GM12878 (cell line): ENCODE measurements around the gene PGAP3. TPM values are rescaled to one million over a fixed set of nuclear protein-coding genes. Genes with fewer than 3 reads are reported as not detected.

ENCODE experiments used
- ATAC-seq: fragments of 200-7000 bp; cut with Tn5 transposase; 3 replicates; pipeline ENCODE4 v1.9.1; 2020; ENCODE audit warnings: mild to moderate bottlenecking, moderate library complexity
- BruUV-seq: library from RNA; stranded (reverse); fragments of 400-500 nt; replicated peaks from 2 replicates; lab custom pipeline; 2021; lab: Mats Ljungman, UMichigan
- CTCF ChIA-PET: fragments of 300-600 bp; sonication (Branson Sonifier 250); formaldehyde crosslinking; extraction: SDS; loops from one replicate; lab custom pipeline; 2021; ENCODE audit warnings: inconsistent platforms; lab: Yijun Ruan, JAX
- POLR2A ChIA-PET: fragments of 350-600 bp; formaldehyde crosslinking; extraction: SDS; loops from one replicate; lab custom pipeline; 2021; ENCODE audit warnings: inconsistent platforms; lab: Charles Lee
- RAD21 ChIA-PET: fragments of 300-600 bp; sonication (Branson Sonifier 250); formaldehyde crosslinking; loops from one replicate; lab custom pipeline; 2023; ENCODE audit warnings: antibody characterized with exemption; ENCODE audit not compliant: unreplicated experiment; lab: Charles Lee
- SMC1A ChIA-PET: fragments of 300-600 bp; sonication (Branson Sonifier 250); formaldehyde crosslinking; loops from one replicate; lab custom pipeline; 2023; ENCODE audit not compliant: unreplicated experiment, uncharacterized antibody; lab: Charles Lee
- DNase-seq: peaks from one replicate; pipeline ENCODE4 v3.0.0-alpha.2; 2011; ENCODE audit warnings: low read depth, low spot score
- FAIRE-seq: peaks from 3 replicates; lab custom pipeline; 2011; peaks lifted over from hg19 to GRCh38; lab: Jason Lieb, UNC
- H2AFZ ChIP-seq: 2 replicates; pipeline ENCODE4 v1.6.0; 2011; ENCODE audit warnings: low read depth, low read length, control low read depth; ENCODE audit not compliant: control insufficient read depth
- H3K27ac ChIP-seq: 2 replicates; pipeline ENCODE4 v1.5.1; 2011; ENCODE audit warnings: control low read depth; ENCODE audit not compliant: control insufficient read depth, insufficient read depth
- H3K27me3 ChIP-seq, 2 experiments: replicated peaks in 1 of 2; 2 replicates each; pipeline versions ENCODE4 v1.6.0 to v1.6.1; 2011; ENCODE audit warnings: low read length in 1 of 2; ENCODE audit not compliant: control insufficient read depth in 2 of 2, insufficient read depth in 2 of 2
- H3K36me3 ChIP-seq, 2 experiments: 2 replicates each; pipeline ENCODE4 v1.5.1; 2011; ENCODE audit warnings: low read length in 1 of 2; ENCODE audit not compliant: control insufficient read depth in 2 of 2, insufficient read depth in 2 of 2
- H3K4me1 ChIP-seq: 2 replicates; pipeline ENCODE4 v1.6.1; 2011; ENCODE audit warnings: mild to moderate bottlenecking, low read length, moderate library complexity, mixed read lengths; ENCODE audit not compliant: control insufficient read depth, insufficient read depth
- H3K4me2 ChIP-seq: 2 replicates; pipeline ENCODE4 v1.6.0; 2011; ENCODE audit warnings: control low read depth; ENCODE audit not compliant: control insufficient read depth, insufficient read depth
- H3K4me3 ChIP-seq: fragments of 200-600 bp; sonication (generic); 2 replicates; pipeline ENCODE4 v1.5.1; 2016
- H3K79me2 ChIP-seq: 2 replicates; pipeline ENCODE4 v1.6.0; 2011; ENCODE audit warnings: low read length; ENCODE audit not compliant: control insufficient read depth, insufficient read depth
- H3K9ac ChIP-seq: 2 replicates; pipeline ENCODE4 v1.8.0; 2011; ENCODE audit warnings: low read length, control low read depth, mixed read lengths; ENCODE audit not compliant: control insufficient read depth, insufficient read depth
- H3K9me3 ChIP-seq: replicated peaks from 3 replicates; pipeline ENCODE4 v1.5.1; 2011; ENCODE audit warnings: mild to moderate bottlenecking, low read length; ENCODE audit not compliant: control insufficient read depth, insufficient read depth
- H4K20me1 ChIP-seq: 2 replicates; pipeline ENCODE4 v1.6.0; 2011; ENCODE audit not compliant: control insufficient read depth, insufficient read depth
- CHD1 ChIP-seq: IDR thresholded peaks from 2 replicates; pipeline ENCODE4 v1.6.1; 2012; ENCODE audit warnings: low read depth, low read length, improper control_type of control experiment
- CHD2 ChIP-seq: IDR thresholded peaks from 2 replicates; pipeline ENCODE4 v1.6.1; 2011; ENCODE audit warnings: low read depth, low read length, improper control_type of control experiment, borderline replicate concordance
- CREB1 ChIP-seq: IDR thresholded peaks from 2 replicates; pipeline ENCODE4 v1.6.1; 2012; ENCODE audit warnings: low read depth, mild to moderate bottlenecking, inconsistent platforms
- DPF2 ChIP-seq: fragments of 450-650 bp; IDR thresholded peaks from 2 replicates; pipeline ENCODE4 v1.6.1; 2017; ENCODE audit warnings: mild to moderate bottlenecking
- EZH2 ChIP-seq: IDR thresholded peaks from 2 replicates; pipeline ENCODE4 v1.6.1; 2012; ENCODE audit warnings: low read depth, mild to moderate bottlenecking, control low read depth, inconsistent platforms, low read length, borderline replicate concordance; ENCODE audit not compliant: control insufficient read depth
- HDAC2 ChIP-seq: fragments of 200-600 bp; sonication (generic); IDR thresholded peaks from 2 replicates; pipeline ENCODE4 v1.6.1; 2017
- HDAC6 ChIP-seq: fragments of 200-600 bp; sonication (generic); IDR thresholded peaks from one replicate; pipeline ENCODE4 v1.8.0; 2017; ENCODE audit warnings: antibody characterized with exemption; ENCODE audit not compliant: unreplicated experiment
- NFYA ChIP-seq: IDR thresholded peaks from 2 replicates; pipeline ENCODE4 v1.6.1; 2011; ENCODE audit warnings: low read depth, mild to moderate bottlenecking, low read length, improper control_type of control experiment, borderline replicate concordance
- NR2C2 ChIP-seq: IDR thresholded peaks from 2 replicates; pipeline ENCODE4 v1.6.1; 2011; ENCODE audit warnings: borderline replicate concordance, low read depth; ENCODE audit not compliant: control insufficient read depth, insufficient read length
- PAX5 ChIP-seq: IDR thresholded peaks from 2 replicates; pipeline ENCODE4 v1.6.1; 2011; ENCODE audit warnings: low read depth, low read length, borderline replicate concordance
- PML ChIP-seq: IDR thresholded peaks from 2 replicates; pipeline ENCODE4 v1.6.1; 2012; ENCODE audit warnings: low read length, inconsistent platforms
- ZNF207 ChIP-seq: fragments of 450-650 bp; IDR thresholded peaks from 2 replicates; pipeline ENCODE4 v1.6.1; 2014; ENCODE audit warnings: antibody characterized with exemption, mild to moderate bottlenecking, borderline replicate concordance
- WGBS: methylation state at CpG from one replicate; pipeline ENCODE4 v1.1.6; 2016; ENCODE audit warnings: low lambda C conversion rate; ENCODE audit not compliant: insufficient replicate concordance, insufficient coverage; ENCODE audit errors: missing lambda C conversion rate; 5-methylcytosine and 5-hydroxymethylcytosine counted together
- in situ Hi-C: fragments of 300-500 bp; cut with MboI; formaldehyde crosslinking; loops from 9 replicates; pipeline ENCODE4 v1.14.3; 2018; ENCODE audit warnings: mixed read lengths
- intact Hi-C: fragments of 100-400 bp; cut with micrococcal nuclease; formaldehyde crosslinking; loops from one replicate; pipeline ENCODE4 v1.14.2; 2022; ENCODE audit not compliant: unreplicated experiment
- polyA plus RNA-seq, 11 experiments: library from polyadenylated mRNA; depleted of rRNA in 4 of 11; unstranded in 6 of 11; stranded (reverse) in 5 of 11; fragments of >200 nt; fragmentation: Nextera tagmentation in 4 of 11; fragmentation: Illumina TruSeq in 1 of 11; extraction: Ambion mirVana in 4 of 11; extraction: Trizol in 1 of 11; gene quantifications; 1 replicate in 1 of 11; 2 replicates in 10 of 11; pipeline versions ENCODE4 v1.2.1 to v1.2.3, GENCODE V29; 2011 to 2016; ENCODE audit warnings: inconsistent platforms in 2 of 11, missing spikeins in 2 of 11, low read depth in 1 of 11
- total RNA-seq, 4 experiments: library from RNA; depleted of rRNA in 3 of 4; stranded (reverse); fragments of >200 nt in 3 of 4; fragmentation: Illumina TruSeq in 1 of 4; extraction: Trizol in 1 of 4; gene quantifications; 2 replicates each; pipeline versions ENCODE4 v1.2.1 to v1.2.3, GENCODE V29; 2013 to 2021

PGAP3 gene
- total and polyA plus RNA-seq, 10 of the 15 experiments (the other 5 are each of a cell fraction or from before 2014, with no cell fraction given), result 0.21 to 10.0 (median 5.3) TPM

- RAD21 ChIA-PET, result no interaction called here
- no peaks in the 10 kb centered on the region for H3K36me3 ChIP-seq
- no peaks in the 10 kb centered on the region for H3K9me3 ChIP-seq
- H3K79me2 ChIP-seq, result no peaks in the 10 kb centered on the region
- FAIRE-seq, result no peak
- no peak overlapping the region for H3K4me3 ChIP-seq
- ATAC-seq, result no peak
- CTCF ChIA-PET, result interaction anchor here (1.2 kb wide), 1 partner anchor 27 kb away, joined by 9 read pairs; no protein-coding TSS in a partner anchor
- whole genome bisulfite sequencing, result 51% methylated on average over 21 of the region's 72 CpGs
- no peak overlapping the region for H2AFZ ChIP-seq
- peaks cover 3% of the 10 kb centered on the region for H3K4me1 ChIP-seq
- DNase-seq, result no peak
- intact Hi-C loops, result no loop called here
- no TSS peak for BruUV-seq
- H3K27ac ChIP-seq, result no peak overlapping the region
- no peaks in the 10 kb centered on the region for H4K20me1 ChIP-seq
- no peak overlapping the region for H3K4me2 ChIP-seq
- in situ Hi-C loops, result no loop called here
- SMC1A ChIA-PET, result interaction anchor here (0.6 kb wide), 1 partner anchor 76 kb away, joined by 3 read pairs; no protein-coding TSS in a partner anchor
- POLR2A ChIA-PET, result no interaction called here
- H3K27me3 ChIP-seq, result peaks cover 7 to 8% of the 10 kb centered on the region in 2 experiments
- TF ChIP-seq NR2C2 (no peak), CHD2 (no peak), HDAC6 (no peak), CREB1 (no peak), CHD1 (no peak), ZNF207 (no peak), PAX5 (no peak), PML (no peak), HDAC2 (no peak), EZH2 (no peak), DPF2 (no peak), NFYA (no peak)
- no peak overlapping the region for H3K9ac ChIP-seq
Observed at GRCh38 chr17:39627047-39627711, 60.7 kb downstream of the PGAP3 start.
